Cortex of kidney (tissue), 1 donor: ENCODE measurements around the gene FCN3.
"Not testable (repeated sequence)": the region's sequence is repeated elsewhere in the genome, so short reads cannot be mapped to it uniquely, and the experiment has no call there.

ENCODE experiments used
- DNase-seq: peaks from one replicate; lab custom pipeline; 2025; lab: John Stamatoyannopoulos, UW

The FCN3 gene

GRCh38 chr1:27374362-27375086 is at the start of gene FCN3:
TSS of gene FCN3 (minus strand) at chr1:27374824. CDS start at chr1:27374818, 6 bp downstream.
- no peak for DNase-seq

DNA sequence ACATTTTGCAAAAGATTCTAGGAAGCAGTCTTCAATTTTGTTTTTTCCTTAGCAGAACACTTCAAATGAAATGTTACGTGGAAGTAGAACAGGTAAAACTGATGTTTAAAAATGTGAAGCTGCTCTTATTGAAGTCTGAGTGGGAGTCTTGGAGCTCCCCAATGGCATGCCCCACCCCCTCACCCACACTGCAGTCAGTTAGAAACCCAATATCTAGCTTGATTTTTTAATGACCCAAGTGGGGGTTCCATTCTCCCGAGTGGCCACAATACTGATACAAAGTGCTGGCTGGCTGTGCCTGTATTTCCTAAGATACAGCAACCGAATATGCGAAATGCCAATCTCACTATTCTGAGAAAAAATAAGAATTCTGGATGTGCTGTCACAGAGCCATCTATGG is 49.1 kb upstream of the FCN3 start:
- no peak for DNase-seq

- no peak for DNase-seq
Measured at GRCh38 chr1:27418326-27419185, 43.9 kb upstream of the FCN3 start.

DNA sequence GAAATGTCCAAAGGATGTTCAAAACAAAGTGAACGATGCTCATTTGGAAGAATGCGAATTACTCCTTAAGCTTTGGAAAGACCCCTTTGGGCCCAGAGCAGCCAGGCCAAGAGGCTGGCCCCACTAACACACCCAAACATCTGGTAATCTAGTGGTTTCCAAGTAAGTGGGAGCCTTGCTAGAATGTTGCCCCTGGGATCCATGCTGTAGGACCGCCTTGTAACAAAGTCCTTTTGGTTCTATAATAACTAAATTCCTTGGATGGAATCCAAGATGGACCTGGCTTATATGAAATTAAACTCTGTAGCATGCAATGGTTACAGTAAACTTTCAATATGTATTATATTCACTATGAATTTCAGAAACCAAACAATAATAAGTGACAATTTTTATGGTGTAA is 43.1 kb upstream of the FCN3 start:
- no peak for DNase-seq

- DNase-seq = no peak
Measured at GRCh38 chr1:27416387-27417111, 41.9 kb upstream of the FCN3 start.

GRCh38 chr1:27414091-27414490 is 39.5 kb upstream of the FCN3 start:
- no peak for DNase-seq

DNA sequence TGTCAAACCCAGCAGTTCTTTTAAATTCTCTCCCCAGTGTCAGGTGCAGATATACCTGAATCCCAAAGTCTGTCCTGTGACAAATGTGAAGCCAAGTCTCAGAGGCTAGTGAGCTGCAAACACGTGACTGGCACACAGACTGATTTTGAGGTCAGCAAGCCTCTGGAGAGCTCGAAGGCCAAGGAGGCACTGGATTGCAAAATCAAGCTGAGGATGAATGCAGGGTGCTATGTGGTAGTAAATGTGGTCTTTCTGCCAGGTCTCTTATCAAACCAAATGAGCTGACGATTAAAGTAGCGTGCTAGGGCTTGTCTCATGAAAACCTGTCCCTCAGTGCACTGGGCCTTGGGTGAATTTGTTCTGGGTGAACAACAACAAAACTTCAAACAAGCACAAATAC is 38.4 kb upstream of the FCN3 start:
- DNase-seq = no peak

DNA sequence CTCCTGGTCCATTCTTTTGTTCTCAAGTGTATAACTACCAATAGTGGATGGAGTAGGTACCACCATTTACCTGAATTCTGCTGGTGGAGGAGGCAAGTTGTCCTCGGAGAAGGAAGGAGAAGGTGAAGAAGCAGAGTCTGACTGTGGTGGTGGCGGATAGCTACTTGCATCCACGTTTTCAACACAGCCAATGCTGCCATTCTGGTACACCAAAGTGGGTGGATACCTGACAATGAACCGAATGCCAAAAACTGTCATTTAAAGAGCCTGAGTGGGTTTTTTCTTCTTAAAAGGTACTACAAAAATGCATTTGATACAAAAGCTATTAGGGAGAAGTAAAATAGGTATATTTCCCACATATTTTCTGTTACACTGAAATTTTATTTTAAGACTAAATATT is 37.9 kb upstream of the FCN3 start:
- DNase-seq = no peak

DNA sequence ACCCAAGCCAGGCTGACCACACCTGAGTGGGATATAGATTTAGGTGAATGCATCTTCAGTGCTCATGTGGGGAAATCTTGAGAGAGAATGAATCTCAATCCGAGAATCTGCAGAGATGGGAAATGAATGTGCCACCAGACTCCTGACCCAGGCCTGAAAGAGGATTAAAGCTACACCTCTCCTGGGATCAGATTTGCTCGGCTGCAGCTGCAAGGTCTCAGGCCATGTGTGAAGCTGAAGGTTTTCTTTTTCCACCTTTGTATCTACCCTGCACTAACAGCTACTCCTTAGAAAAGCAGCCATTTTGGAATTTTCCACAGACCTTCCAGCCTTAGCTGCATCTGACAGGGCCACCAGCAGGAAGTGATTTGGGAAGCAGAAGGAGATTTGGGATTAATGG is 36.1 kb upstream of the FCN3 start:
- no peak for DNase-seq

DNA sequence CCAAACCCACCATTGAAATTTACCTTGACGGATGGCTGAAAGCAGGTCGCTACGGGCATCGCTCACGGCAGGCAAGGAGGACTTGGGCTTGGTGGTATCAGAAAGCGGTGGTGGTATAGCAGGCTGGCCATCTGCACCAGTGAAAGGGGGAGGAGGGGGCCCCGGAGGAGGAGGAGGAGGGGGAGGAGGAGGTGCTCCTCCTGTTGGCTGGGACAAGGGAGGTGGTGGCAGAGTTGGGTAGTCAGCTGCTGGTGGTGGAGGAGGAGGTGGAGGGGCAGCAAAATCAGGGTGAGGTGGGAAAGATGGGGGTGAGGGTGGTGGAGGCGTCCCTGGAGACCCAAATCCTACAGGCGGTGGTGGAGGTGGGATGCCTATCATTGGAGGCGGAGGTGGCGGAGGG is 35.0 kb upstream of the FCN3 start:
- DNase-seq = no peak

- DNase-seq = no peak
Measured at GRCh38 chr1:27408151-27408550, 33.5 kb upstream of the FCN3 start.

- not testable (repeated sequence) for DNase-seq
Measured at GRCh38 chr1:27406791-27407190, 32.2 kb upstream of the FCN3 start.

DNA sequence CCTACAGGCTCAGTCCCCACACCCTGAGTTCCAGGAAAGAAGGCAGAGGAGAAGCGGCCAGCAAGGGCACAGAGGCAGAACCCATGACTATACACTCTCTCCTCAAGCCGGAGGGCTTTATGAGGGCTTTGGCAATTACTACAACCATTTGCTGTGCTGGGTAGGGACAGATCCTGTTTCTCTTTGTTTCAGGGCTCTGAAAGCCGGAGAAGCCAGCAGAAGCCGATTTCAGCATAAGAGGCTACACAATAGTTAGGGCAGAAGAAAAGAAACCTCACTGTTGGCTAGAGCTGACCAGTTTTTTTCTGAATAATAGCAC is 31.7 kb upstream of the FCN3 start:
- no peak for DNase-seq

GRCh38 chr1:27405598-27406361 is 31.2 kb upstream of the FCN3 start:
- DNase-seq = not testable (repeated sequence)

DNA sequence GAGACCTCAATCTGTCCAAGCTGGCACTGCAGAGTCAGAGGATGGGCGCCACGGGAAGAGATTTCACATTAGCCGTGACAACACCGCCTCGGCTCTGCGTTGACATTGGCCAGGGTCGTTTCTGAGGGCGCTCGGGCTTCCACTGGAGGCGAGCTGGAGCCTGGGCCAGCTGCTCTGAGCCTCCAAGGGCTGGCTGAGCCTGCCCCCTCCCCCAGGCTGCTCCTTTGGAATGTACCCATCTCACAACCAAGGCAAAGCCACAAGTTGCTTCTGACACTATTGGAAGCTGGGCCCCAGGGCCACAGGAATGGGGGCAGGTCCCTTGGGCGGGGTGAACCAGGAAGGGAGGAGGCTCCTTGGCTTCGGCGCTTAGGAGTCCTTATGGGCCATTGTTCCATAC is 30.4 kb upstream of the FCN3 start:
- no peak for DNase-seq

DNA sequence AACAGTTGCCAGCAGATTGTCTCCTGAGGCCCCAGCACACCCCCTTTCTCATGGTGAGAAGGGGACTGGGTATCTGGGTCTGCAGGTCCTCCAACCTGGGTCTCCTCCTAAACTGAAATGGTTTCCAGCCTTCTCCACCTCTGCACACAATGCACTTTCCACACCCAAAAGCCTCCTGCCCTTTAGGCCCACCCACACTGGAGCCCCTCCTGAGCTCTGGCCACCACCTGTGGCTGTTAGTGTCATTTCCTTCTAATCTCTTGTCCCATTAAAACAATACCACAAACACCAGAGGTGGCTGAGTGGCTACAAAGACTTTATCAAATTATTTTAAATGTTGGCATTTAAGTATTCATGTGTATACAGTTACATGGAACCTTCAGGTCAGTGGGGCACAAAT is 29.3 kb upstream of the FCN3 start:
- DNase-seq = no peak

DNA sequence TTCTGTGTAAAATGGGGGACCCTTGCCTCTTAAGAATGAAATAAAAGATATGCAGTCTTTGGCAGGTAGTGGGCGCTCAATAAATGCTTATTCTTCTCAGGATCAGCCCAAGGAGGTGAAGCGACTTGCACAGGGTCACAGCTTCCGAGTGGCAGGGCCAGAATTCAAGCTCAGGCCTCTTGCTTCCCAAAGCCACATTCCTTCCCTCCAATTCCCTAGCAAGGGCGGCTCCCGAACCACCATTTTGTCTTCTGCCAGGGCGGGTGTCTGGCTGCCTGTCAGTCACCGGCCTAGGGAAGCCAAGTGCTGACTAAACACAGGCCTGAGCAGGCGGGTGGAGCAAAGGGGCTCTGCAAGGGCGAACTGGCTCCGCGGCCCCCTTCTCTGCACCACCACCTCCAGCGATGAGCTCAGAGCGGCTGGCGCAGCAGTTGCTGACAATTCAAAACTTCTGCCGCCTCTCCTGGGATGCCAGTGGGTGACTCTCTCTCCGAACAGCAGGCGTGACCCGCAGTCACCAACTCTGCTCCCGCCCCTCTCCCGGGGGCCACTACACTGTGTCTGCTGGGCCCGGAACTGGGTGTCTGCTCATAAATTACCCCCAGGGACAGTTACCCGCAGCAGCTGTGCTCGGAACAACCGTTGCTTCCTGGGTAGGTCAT is 28.6 kb upstream of the FCN3 start:
- no peak for DNase-seq

DNA sequence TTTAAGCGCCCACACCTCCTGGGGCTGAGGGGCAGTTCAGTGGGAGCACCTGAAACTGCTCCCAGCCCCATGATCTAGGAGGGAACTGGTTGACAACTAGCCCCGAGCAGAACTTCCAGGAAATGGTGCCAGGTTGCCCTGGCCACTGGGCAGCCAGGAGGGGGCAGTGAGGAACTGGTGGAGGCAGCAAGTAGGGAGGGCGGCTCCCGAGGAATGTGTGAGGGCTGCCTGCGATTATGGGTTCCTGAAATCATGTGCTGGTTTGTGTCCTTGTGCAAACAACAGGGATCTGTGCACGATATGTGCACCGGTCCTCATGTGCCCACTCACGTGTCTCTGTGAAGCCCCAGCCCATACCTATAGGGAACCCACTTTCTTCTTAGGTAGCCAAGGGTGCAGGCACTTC is 27.7 kb upstream of the FCN3 start:
- no peak for DNase-seq

- DNase-seq = no peak
Measured at GRCh38 chr1:27400963-27401341, 26.3 kb upstream of the FCN3 start.

GRCh38 chr1:27400082-27400962 is 25.7 kb upstream of the FCN3 start:
- DNase-seq = no peak
